ENCODE measurements around the gene SDK1. TPM values are rescaled to one million over a fixed set of nuclear protein-coding genes. Genes with fewer than 3 reads are reported as not detected.

The SDK1 gene
- polyA plus RNA-seq, 2 of the 4 experiments (the other 2 are of a cell fraction): 0.12 to 0.28 TPM

GRCh38 chr7:3607847-3608246, 306.8 kb downstream of the SDK1 start:
- H3K4me2 ChIP-seq: no peak overlapping the region
- POLR2A ChIA-PET: no interaction called here
- CTCF ChIA-PET: interaction anchor here (0.7 kb wide), 1 partner anchor 17 kb away, joined by 3 read pairs; no protein-coding TSS in a partner anchor
- no peak for TF ChIP-seq E2F6 (IDR thresholded peaks at IDR 0.05; ENCODE audit: borderline replicate concordance, low read depth)
- no peak for ATAC-seq
- WGBS (ENCODE audit: missing lambda C conversion rate): 48% methylated on average over 8 of the region's 8 CpGs
- H3K9me3 ChIP-seq: peaks cover 4% of the 10 kb centered on the region; the same call in 1 of the 3 replicates
- H3K27ac ChIP-seq: no peak overlapping the region
- H3K4me3 ChIP-seq: no peak overlapping the region
- no peaks in the 10 kb centered on the region for H3K4me1 ChIP-seq
- no peak for DNase-seq (ENCODE audit: low read depth in 1 of 2, low spot score in 1 of 2)
- no peak for FAIRE-seq

- Histone ChIP-seq H3K4me1 (no peaks in the 10 kb centered on the region), H3K4me2 (no peak overlapping the region), H3K27ac (no peak overlapping the region), H3K9me3 (peaks cover 4% of the 10 kb centered on the region; the same call in 1 of the 3 replicates), H3K4me3 (no peak overlapping the region)
- no peak for TF ChIP-seq HDAC2 (IDR thresholded peaks at IDR 0.05)
- no peak for TF ChIP-seq RFX5 (IDR thresholded peaks at IDR 0.05)
- no peak for TF ChIP-seq ZC3H11A (IDR thresholded peaks at IDR 0.05)
- TF ChIP-seq MAX (IDR thresholded peaks at IDR 0.05): no peak
- TF ChIP-seq TFCP2L1 (CRISPR knock-in tag; IDR thresholded peaks at IDR 0.05): no peak
- TF ChIP-seq SMC3 (IDR thresholded peaks at IDR 0.05): no peak
- no peak for TF ChIP-seq CBX8 (IDR thresholded peaks at IDR 0.05)
- TF ChIP-seq FOSL2 (IDR thresholded peaks at IDR 0.05): no peak
- TF ChIP-seq FOSL2 (CRISPR knock-in tag; IDR thresholded peaks at IDR 0.05): no peak
- WGBS (ENCODE audit: missing lambda C conversion rate): 46% methylated on average over 8 of the region's 8 CpGs
- POLR2A ChIA-PET: no interaction called here
- CTCF ChIA-PET: no interaction called here
- ATAC-seq (no peak), DNase-seq (ENCODE audit: low read depth in 1 of 2, low spot score in 1 of 2) (no peak), FAIRE-seq (no peak)
Measured at GRCh38 chr7:3616306-3616705, 315.3 kb downstream of the SDK1 start.

GRCh38 chr7:3630081-3630480, 329.0 kb downstream of the SDK1 start:
- ChIA-PET POLR2A (no interaction called here), CTCF (no interaction called here)
- Histone ChIP-seq H3K27ac (no peak overlapping the region), H3K9me3 (peaks cover 20% of the 10 kb centered on the region; the same call in 2 of the 3 replicates), H3K4me3 (no peak overlapping the region), H3K4me2 (no peak overlapping the region), H3K4me1 (no peaks in the 10 kb centered on the region)
- no peak for ATAC-seq
- TF ChIP-seq POLR2A (IDR thresholded peaks at IDR 0.05; ENCODE audit: low read length) (no peak), REST (IDR thresholded peaks at IDR 0.05) (no peak), ZNF302 (CRISPR knock-in tag; IDR thresholded peaks at IDR 0.05) (no peak)
- FAIRE-seq: no peak
- DNase-seq (ENCODE audit: low read depth in 1 of 2, low spot score in 1 of 2): no peak

GRCh38 chr7:3634396-3634795, 333.3 kb downstream of the SDK1 start:
- ATAC-seq (no peak), DNase-seq (ENCODE audit: low read depth in 1 of 2, low spot score in 1 of 2) (no peak), FAIRE-seq (no peak)
- H3K4me3 ChIP-seq: no peak overlapping the region
- no peaks in the 10 kb centered on the region for H3K4me1 ChIP-seq
- no peak overlapping the region for H3K27ac ChIP-seq
- ChIA-PET POLR2A (no interaction called here), CTCF (no interaction called here)
- H3K9me3 ChIP-seq: peaks cover 19% of the 10 kb centered on the region; the same call in 2 of the 3 replicates
- H3K4me2 ChIP-seq: no peak overlapping the region
- TF ChIP-seq RAD21 (conservative IDR thresholded peaks at IDR 0.05 in 1 of 2, IDR thresholded peaks at IDR 0.05 in 1 of 2) (no peak), USF2 (IDR thresholded peaks at IDR 0.05) (no peak), CTCF (IDR thresholded peaks at IDR 0.05) (no peak), CBX8 (IDR thresholded peaks at IDR 0.05) (no peak), HOXA7 (CRISPR knock-in tag; IDR thresholded peaks at IDR 0.05) (no peak), REST (IDR thresholded peaks at IDR 0.05) (no peak), MAFK (IDR thresholded peaks at IDR 0.05; ENCODE audit: partially characterized antibody) (no peak), BCL3 (IDR thresholded peaks at IDR 0.05) (no peak), CBX2 (IDR thresholded peaks at IDR 0.05; ENCODE audit: borderline replicate concordance, low read depth) (no peak)

All from A549 (cell line).